ENCODE data around the gene CAMK2N1. TPM values are rescaled to one million over a fixed set of nuclear protein-coding genes. Genes with fewer than 3 reads are reported as not detected.

The CAMK2N1 gene
- total and polyA plus RNA-seq, 2 of the 13 experiments (the other 11 are each of a cell fraction or from before 2014, with no cell fraction given) = 38.0 to 38.6 TPM

- peak; percentile 83; the same call in 1 of the 2 replicates for TF ChIP-seq NCOR1 (IDR thresholded peaks at IDR 0.05; ENCODE audit: borderline replicate concordance, low read length)
- TF ChIP-seq RXRB (CRISPR knock-in tag; IDR thresholded peaks at IDR 0.05; ENCODE audit: borderline replicate concordance) = peak; percentile 91
- 0 out of 2 replicates have a peak, but pooled peaks have one; percentile 27 for TF ChIP-seq ZNF749 (CRISPR knock-in tag; IDR thresholded peaks at IDR 0.05; ENCODE audit: borderline replicate concordance)
- TF ChIP-seq FOSL2 (CRISPR knock-in tag; IDR thresholded peaks at IDR 0.05) = peak; percentile 89
- TF ChIP-seq HOXA7 (CRISPR knock-in tag; IDR thresholded peaks at IDR 0.05) = no peak
- no peak for TF ChIP-seq MTA3 (CRISPR knock-in tag; IDR thresholded peaks at IDR 0.05)
- TF ChIP-seq FIP1L1 (IDR thresholded peaks at IDR 0.05; ENCODE audit: borderline replicate concordance, insufficient read depth, low read depth, low read length) = 0 out of 2 replicates have a peak, but pooled peaks have one; percentile 68
- TF ChIP-seq ZNF124 (CRISPR knock-in tag; IDR thresholded peaks at IDR 0.05) = 0 out of 2 replicates have a peak, but pooled peaks have one; percentile 37
- TF ChIP-seq NFKBIZ (CRISPR knock-in tag; IDR thresholded peaks at IDR 0.05) = peak; percentile 80; the same call in 1 of the 2 replicates
- peak in 1 of 2 experiments; percentile 94; a peak in 2 of 4 replicates for TF ChIP-seq KLF16 (CRISPR knock-in tag; IDR thresholded peaks at IDR 0.05)
- no peak for TF ChIP-seq FOXP1 (IDR thresholded peaks at IDR 0.05)
- peak; percentile 80; the same call in 1 of the 2 replicates for TF ChIP-seq FOXP1 (CRISPR knock-in tag; IDR thresholded peaks at IDR 0.05)
- TF ChIP-seq POLR2AphosphoS5 (IDR thresholded peaks at IDR 0.05; ENCODE audit: low read depth, low read length) = peak; percentile 70
- peak; percentile 95 for TF ChIP-seq ZNF746 (CRISPR knock-in tag; IDR thresholded peaks at IDR 0.05)
- no peak for TF ChIP-seq RORA (CRISPR knock-in tag; IDR thresholded peaks at IDR 0.05)
- TF ChIP-seq, protein P1, sequence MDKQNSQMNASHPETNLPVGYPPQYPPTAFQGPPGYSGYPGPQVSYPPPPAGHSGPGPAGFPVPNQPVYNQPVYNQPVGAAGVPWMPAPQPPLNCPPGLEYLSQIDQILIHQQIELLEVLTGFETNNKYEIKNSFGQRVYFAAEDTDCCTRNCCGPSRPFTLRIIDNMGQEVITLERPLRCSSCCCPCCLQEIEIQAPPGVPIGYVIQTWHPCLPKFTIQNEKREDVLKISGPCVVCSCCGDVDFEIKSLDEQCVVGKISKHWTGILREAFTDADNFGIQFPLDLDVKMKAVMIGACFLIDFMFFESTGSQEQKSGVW (CRISPR knock-in tag; IDR thresholded peaks at IDR 0.05; ENCODE audit: borderline replicate concordance) = no peak
- TF ChIP-seq SCMH1 (CRISPR knock-in tag; IDR thresholded peaks at IDR 0.05; ENCODE audit: borderline replicate concordance) = no peak
- peak; percentile 28; the same call in 1 of the 2 replicates for TF ChIP-seq ZBTB20 (CRISPR knock-in tag; IDR thresholded peaks at IDR 0.05; ENCODE audit: borderline replicate concordance, low read depth)
- TF ChIP-seq MIER3 (CRISPR knock-in tag; IDR thresholded peaks at IDR 0.05; ENCODE audit: borderline replicate concordance) = peak; percentile 95; the same call in 1 of the 2 replicates
- peak; percentile 36; the same call in 1 of the 2 replicates for TF ChIP-seq STAG1 (CRISPR knock-in tag; IDR thresholded peaks at IDR 0.05)
- peak; percentile 56; the same call in 1 of the 2 replicates for TF ChIP-seq ZNF709 (CRISPR knock-in tag; IDR thresholded peaks at IDR 0.05)
- TF ChIP-seq POLR2A (IDR thresholded peaks at IDR 0.05; ENCODE audit: insufficient read depth in 1 of 2, low read depth in 2 of 2, low read length in 2 of 2) = peak in 1 of 2 experiments; percentile 74; a peak in 2 of 4 replicates
- 0 out of 2 replicates have a peak, but pooled peaks have one; percentile 11 for TF ChIP-seq ADNP (CRISPR knock-in tag; IDR thresholded peaks at IDR 0.05)
- no peak for TF ChIP-seq ZNF678 (CRISPR knock-in tag; IDR thresholded peaks at IDR 0.05)
- peak; percentile 47; the same call in 1 of the 2 replicates for TF ChIP-seq SMC3 (IDR thresholded peaks at IDR 0.05; ENCODE audit: low read length)
- TF ChIP-seq ZNF501 (CRISPR knock-in tag; IDR thresholded peaks at IDR 0.05) = 0 out of 2 replicates have a peak, but pooled peaks have one; percentile 43
- TF ChIP-seq CENPX (CRISPR knock-in tag; IDR thresholded peaks at IDR 0.05) = no peak
- TF ChIP-seq SKI (IDR thresholded peaks at IDR 0.05; ENCODE audit: partially characterized antibody) = peak; percentile 87
- peak; percentile 69; the same call in 1 of the 2 replicates for TF ChIP-seq KDM1A (CRISPR knock-in tag; IDR thresholded peaks at IDR 0.05)
- TF ChIP-seq PITX1 (CRISPR knock-in tag; IDR thresholded peaks at IDR 0.05) = peak; percentile 94
- no peak for TF ChIP-seq HMGA1 (CRISPR knock-in tag; conservative IDR thresholded peaks at IDR 0.05)
- no peak for TF ChIP-seq TCF7L2 (IDR thresholded peaks at IDR 0.05; ENCODE audit: low read depth, low read length)
- no peak for TF ChIP-seq ZNF260 (CRISPR knock-in tag; IDR thresholded peaks at IDR 0.05; ENCODE audit: borderline replicate concordance, low read depth)
- peak; percentile 82 for TF ChIP-seq ZNF670 (CRISPR knock-in tag; IDR thresholded peaks at IDR 0.05; ENCODE audit: borderline replicate concordance)
Observed at GRCh38 chr1:20480243-20480944, 5.6 kb downstream of the CAMK2N1 start (continued).
